H9 (cell line): Measurements from ENCODE around the gene REG4. TPM values are rescaled to one million over a fixed set of nuclear protein-coding genes. Genes with fewer than 3 reads are reported as not detected.

Source experiments
- DNase-seq: peaks from one replicate; pipeline ENCODE4 v3.0.0-alpha.2; 2017
- H2AFZ ChIP-seq: one replicate; pipeline ENCODE4 v1.6.1; 2013; ENCODE audit warnings: mild to moderate bottlenecking, low read length, control low read depth, moderate library complexity
- H2AK5ac ChIP-seq: 2 replicates; pipeline ENCODE4 v1.6.1; 2013; ENCODE audit warnings: low read length, control low read depth, mixed read lengths; ENCODE audit not compliant: insufficient read length
- H2BK120ac ChIP-seq: one replicate; pipeline ENCODE4 v1.6.1; 2013; ENCODE audit warnings: low read depth, mild to moderate bottlenecking, low read length, control low read depth, inconsistent platforms; ENCODE audit not compliant: poor library complexity, severe bottlenecking
- H2BK12ac ChIP-seq: 2 replicates; pipeline ENCODE4 v1.6.1; 2013; ENCODE audit warnings: low read length, control low read depth, mixed read lengths, low read depth; ENCODE audit not compliant: insufficient read length
- H2BK15ac ChIP-seq: 2 replicates; pipeline ENCODE4 v1.6.1; 2013; ENCODE audit warnings: low read depth, low read length, control low read depth
- H2BK20ac ChIP-seq: one replicate; pipeline ENCODE4 v1.6.1; 2013; ENCODE audit warnings: low read depth, mild to moderate bottlenecking, low read length, control low read depth, inconsistent platforms; ENCODE audit not compliant: poor library complexity, severe bottlenecking
- H2BK5ac ChIP-seq: 2 replicates; pipeline ENCODE4 v1.6.1; 2013; ENCODE audit warnings: low read length, control low read depth, mixed read lengths; ENCODE audit not compliant: insufficient read length
- H3K14ac ChIP-seq: 2 replicates; pipeline ENCODE4 v1.6.1; 2013; ENCODE audit warnings: low read length, control low read depth; ENCODE audit not compliant: insufficient read depth
- H3K18ac ChIP-seq: 2 replicates; pipeline ENCODE4 v1.6.1; 2013; ENCODE audit warnings: low read depth, mild to moderate bottlenecking, mixed read lengths, low read length, control low read depth; ENCODE audit not compliant: insufficient read length
- H3K23ac ChIP-seq: 2 replicates; pipeline ENCODE4 v1.6.1; 2013; ENCODE audit warnings: low read length, control low read depth, mixed read lengths, low read depth; ENCODE audit not compliant: insufficient read length
- H3K23me2 ChIP-seq: 2 replicates; pipeline ENCODE4 v1.6.1; 2013; ENCODE audit warnings: low read depth, mild to moderate bottlenecking, mixed read lengths, low read length, control low read depth; ENCODE audit not compliant: insufficient read length, poor library complexity, severe bottlenecking
- H3K27ac ChIP-seq: 2 replicates; pipeline ENCODE4 v1.5.1; 2013; ENCODE audit warnings: low read length, control low read depth, mixed read lengths, low read depth; ENCODE audit not compliant: insufficient read length
- H3K27me3 ChIP-seq: 2 replicates; pipeline ENCODE4 v1.6.1; 2013; ENCODE audit warnings: low read length, control low read depth, inconsistent platforms; ENCODE audit not compliant: insufficient read depth
- H3K4ac ChIP-seq: 2 replicates; pipeline ENCODE4 v1.6.1; 2013; ENCODE audit warnings: low read depth, mild to moderate bottlenecking, control low read depth, inconsistent platforms, low read length, moderate library complexity
- H3K4me1 ChIP-seq: 2 replicates; pipeline ENCODE4 v1.6.1; 2013; ENCODE audit warnings: low read length, control low read depth, inconsistent platforms; ENCODE audit not compliant: insufficient read depth
- H3K4me2 ChIP-seq: 2 replicates; pipeline ENCODE4 v1.6.1; 2013; ENCODE audit warnings: low read length, control low read depth, mixed read lengths; ENCODE audit not compliant: insufficient read length, insufficient read depth
- H3K56ac ChIP-seq: 2 replicates; pipeline ENCODE4 v1.6.1; 2013; ENCODE audit warnings: low read depth, mild to moderate bottlenecking, mixed read lengths, low read length, control low read depth; ENCODE audit not compliant: insufficient read length
- H3K79me1 ChIP-seq: 2 replicates; pipeline ENCODE4 v1.6.1; 2013; ENCODE audit warnings: low read depth, mild to moderate bottlenecking, moderate library complexity, low read length, control low read depth, inconsistent platforms; ENCODE audit not compliant: insufficient read depth, poor library complexity, severe bottlenecking
- H3K79me2 ChIP-seq: 2 replicates; pipeline ENCODE4 v1.6.1; 2013; ENCODE audit warnings: low read length, control low read depth, inconsistent platforms; ENCODE audit not compliant: insufficient read depth
- H3K9ac ChIP-seq: 2 replicates; pipeline ENCODE4 v1.6.1; 2013; ENCODE audit warnings: low read length, control low read depth, mixed read lengths; ENCODE audit not compliant: insufficient read length; ENCODE audit errors: extremely low read depth
- H3K9me3 ChIP-seq: one replicate; pipeline ENCODE4 v1.6.1; 2013; ENCODE audit warnings: low read depth, low read length, inconsistent platforms; ENCODE audit not compliant: control insufficient read depth
- H3T11ph ChIP-seq: one replicate; pipeline ENCODE4 v1.6.1; 2013; ENCODE audit warnings: mild to moderate bottlenecking, low read length, control low read depth, inconsistent platforms
- H4K20me1 ChIP-seq: one replicate; pipeline ENCODE4 v1.6.1; 2013; ENCODE audit not compliant: control insufficient read depth, insufficient read length, insufficient read depth
- H4K5ac ChIP-seq: 2 replicates; pipeline ENCODE4 v1.6.1; 2013; ENCODE audit warnings: low read depth, mild to moderate bottlenecking, mixed read lengths, low read length, control low read depth; ENCODE audit not compliant: insufficient read length
- H4K8ac ChIP-seq: replicated peaks from 2 replicates; pipeline ENCODE4 v1.6.1; 2013; ENCODE audit warnings: low read length, control low read depth, mixed read lengths, low read depth; ENCODE audit not compliant: insufficient read length
- H4K91ac ChIP-seq: 2 replicates; pipeline ENCODE4 v1.6.1; 2013; ENCODE audit warnings: low read depth, mild to moderate bottlenecking, moderate library complexity, mixed read lengths, low read length, control low read depth; ENCODE audit not compliant: insufficient read length
- H3K27ac Mint-ChIP-seq, 3 experiments: 2 replicates in 2 of 3; 3 replicates in 1 of 3; pipeline ENCODE4 v1.8.0; 2020 to 2021; ENCODE audit warnings: mixed read lengths in 3 of 3, mild to moderate bottlenecking in 1 of 3, moderate library complexity in 1 of 3
- H3K27me3 Mint-ChIP-seq: 2 replicates; pipeline ENCODE4 v1.8.0; 2021; ENCODE audit warnings: low read depth, mild to moderate bottlenecking, moderate library complexity, mixed read lengths
- H3K36me3 Mint-ChIP-seq, 3 experiments: 2 replicates in 2 of 3; 3 replicates in 1 of 3; pipeline ENCODE4 v1.8.0; 2020 to 2021; ENCODE audit warnings: low read depth in 3 of 3, mixed read lengths in 3 of 3; ENCODE audit not compliant: insufficient read depth in 1 of 3
- H3K4me1 Mint-ChIP-seq, 2 experiments: 2 replicates each; pipeline ENCODE4 v1.8.0; 2020; ENCODE audit warnings: mixed read lengths in 2 of 2
- H3K4me3 Mint-ChIP-seq, 2 experiments: 2 replicates in 1 of 2; 3 replicates in 1 of 2; pipeline ENCODE4 v1.8.0; 2020 to 2021; ENCODE audit warnings: mild to moderate bottlenecking in 2 of 2, mixed read lengths in 2 of 2, moderate library complexity in 1 of 2
- H3K9me3 Mint-ChIP-seq, 2 experiments: 2 replicates in 1 of 2; 3 replicates in 1 of 2; pipeline ENCODE4 v1.8.0; 2020; ENCODE audit warnings: mild to moderate bottlenecking in 2 of 2, mixed read lengths in 2 of 2, moderate library complexity in 1 of 2
- WGBS: extraction: QIAGEN DNeasy Blood & Tissue Kit; methylation state at CpG from one replicate; pipeline ENCODE4 v1.1.7; 2013; ENCODE audit warnings: missing lambda C conversion rate, low lambda C conversion rate, mixed read lengths; ENCODE audit not compliant: insufficient read length; ENCODE audit errors: extremely low coverage; 5-methylcytosine and 5-hydroxymethylcytosine counted together
- total RNA-seq: library from RNA; stranded (reverse); gene quantifications from 2 replicates; pipeline ENCODE4 v1.2.1, GENCODE V29; 2021
- TF ChIP-seq, protein P1 (sequence below): fragments of 200-600 bp; sonication (generic); conservative IDR thresholded peaks from 3 replicates; pipeline ENCODE4 v1.8.0; 2021; ENCODE audit warnings: antibody characterized with exemption, mild to moderate bottlenecking

REG4 gene
- total RNA-seq, 1 experiment from 2014 or later, result not detected

GRCh38 chr1:119774746-119775490 lies 36.3 kb downstream of the REG4 start:
- H3K56ac ChIP-seq, result no peak overlapping the region
- H3K4me2 ChIP-seq, result no peak overlapping the region
- H3K14ac ChIP-seq, result no peak overlapping the region
- no CpG with 5 or more reads among the region's 7 CpGs for WGBS
- no peaks in the 10 kb centered on the region for H4K20me1 ChIP-seq
- no peak overlapping the region for H3K23ac ChIP-seq
- peaks cover 12 to 13% of the 10 kb centered on the region in 2 experiments for H3K4me1 Mint-ChIP-seq
- no peak overlapping the region for H3K4ac ChIP-seq
- TF ChIP-seq, protein P1, sequence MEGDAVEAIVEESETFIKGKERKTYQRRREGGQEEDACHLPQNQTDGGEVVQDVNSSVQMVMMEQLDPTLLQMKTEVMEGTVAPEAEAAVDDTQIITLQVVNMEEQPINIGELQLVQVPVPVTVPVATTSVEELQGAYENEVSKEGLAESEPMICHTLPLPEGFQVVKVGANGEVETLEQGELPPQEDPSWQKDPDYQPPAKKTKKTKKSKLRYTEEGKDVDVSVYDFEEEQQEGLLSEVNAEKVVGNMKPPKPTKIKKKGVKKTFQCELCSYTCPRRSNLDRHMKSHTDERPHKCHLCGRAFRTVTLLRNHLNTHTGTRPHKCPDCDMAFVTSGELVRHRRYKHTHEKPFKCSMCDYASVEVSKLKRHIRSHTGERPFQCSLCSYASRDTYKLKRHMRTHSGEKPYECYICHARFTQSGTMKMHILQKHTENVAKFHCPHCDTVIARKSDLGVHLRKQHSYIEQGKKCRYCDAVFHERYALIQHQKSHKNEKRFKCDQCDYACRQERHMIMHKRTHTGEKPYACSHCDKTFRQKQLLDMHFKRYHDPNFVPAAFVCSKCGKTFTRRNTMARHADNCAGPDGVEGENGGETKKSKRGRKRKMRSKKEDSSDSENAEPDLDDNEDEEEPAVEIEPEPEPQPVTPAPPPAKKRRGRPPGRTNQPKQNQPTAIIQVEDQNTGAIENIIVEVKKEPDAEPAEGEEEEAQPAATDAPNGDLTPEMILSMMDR, result no peak
- no peak overlapping the region for H2BK12ac ChIP-seq
- DNase-seq, result no peak
- H3K79me2 ChIP-seq, result no peaks in the 10 kb centered on the region
- H2AFZ ChIP-seq, result no peak overlapping the region
- no peaks in the 10 kb centered on the region for H3K9me3 Mint-ChIP-seq
- no peak overlapping the region for H2BK120ac ChIP-seq
- no peaks in the 10 kb centered on the region for H3K9me3 ChIP-seq
- H3T11ph ChIP-seq, result no peak overlapping the region
- H3K4me3 Mint-ChIP-seq, result no peak overlapping the region
- peaks cover 5% of the 10 kb centered on the region; the same call in 1 of the 2 replicates for H3K4me1 ChIP-seq
- H3K36me3 Mint-ChIP-seq, result no peaks in the 10 kb centered on the region
- H2AK5ac ChIP-seq, result no peak overlapping the region
- H3K23me2 ChIP-seq, result no peaks in the 10 kb centered on the region
- H4K5ac ChIP-seq, result no peak overlapping the region
- H3K27me3 ChIP-seq, result no peaks in the 10 kb centered on the region
- H3K27ac ChIP-seq, result no peak overlapping the region
- H3K79me1 ChIP-seq, result no peaks in the 10 kb centered on the region
- no peak overlapping the region for H4K8ac ChIP-seq
- H4K91ac ChIP-seq, result no peak overlapping the region
- H3K27me3 Mint-ChIP-seq, result no peaks in the 10 kb centered on the region
- no peak overlapping the region for H2BK20ac ChIP-seq
- H2BK15ac ChIP-seq, result no peak overlapping the region
- H2BK5ac ChIP-seq, result no peak overlapping the region
- H3K18ac ChIP-seq, result no peak overlapping the region
- H3K27ac Mint-ChIP-seq, result no peak overlapping the region
- H3K9ac ChIP-seq, result no peak overlapping the region
